GM23338 (cell line): ENCODE measurements around the gene CNST. TPM values are rescaled to one million over a fixed set of nuclear protein-coding genes. Genes with fewer than 3 reads are reported as not detected.

Source experiments
- ATAC-seq: fragments of 200-7000 bp; cut with Tn5 transposase; 3 replicates; pipeline ENCODE4 v1.9.1; 2020
- DNase-seq: peaks from one replicate; pipeline ENCODE4 v3.0.0-alpha.2; 2015; ENCODE audit warnings: low spot score
- H2AFZ ChIP-seq: fragments of 200-600 bp; sonication (generic); 2 replicates; pipeline ENCODE4 v1.8.0; 2016; ENCODE audit warnings: antibody characterized with exemption, mild to moderate bottlenecking, moderate library complexity
- H3F3A ChIP-seq: fragments of 200-600 bp; sonication (generic); replicated peaks from 2 replicates; pipeline ENCODE4 v1.8.0; 2017; ENCODE audit warnings: antibody characterized with exemption, mixed run types, low read depth
- H3K27ac ChIP-seq: fragments of 200-600 bp; sonication (generic); 2 replicates; pipeline ENCODE4 v1.6.1; 2016; ENCODE audit warnings: low read depth
- H3K27me3 ChIP-seq: fragments of 200-600 bp; sonication (generic); 2 replicates; pipeline ENCODE4 v1.8.0; 2016; ENCODE audit warnings: mild to moderate bottlenecking, mixed run types, moderate library complexity; ENCODE audit not compliant: insufficient read depth
- H3K36me3 ChIP-seq: fragments of 200-600 bp; sonication (generic); 2 replicates; pipeline ENCODE4 v1.8.0; 2016; ENCODE audit warnings: mild to moderate bottlenecking; ENCODE audit not compliant: insufficient read depth
- H3K4me1 ChIP-seq: fragments of 200-600 bp; sonication (generic); 2 replicates; pipeline ENCODE4 v1.8.0; 2016; ENCODE audit warnings: mild to moderate bottlenecking, moderate library complexity; ENCODE audit not compliant: insufficient read depth
- H3K4me2 ChIP-seq: fragments of 200-600 bp; sonication (generic); 2 replicates; pipeline ENCODE4 v1.7.1; 2017; ENCODE audit warnings: mixed run types
- H3K4me3 ChIP-seq: fragments of 200-600 bp; sonication (generic); 2 replicates; pipeline ENCODE4 v1.6.1; 2016; ENCODE audit warnings: mixed run types
- H3K79me2 ChIP-seq: fragments of 200-600 bp; sonication (generic); replicated peaks from 2 replicates; pipeline ENCODE4 v1.8.0; 2017; ENCODE audit warnings: mild to moderate bottlenecking; ENCODE audit not compliant: insufficient read depth
- H3K9me2 ChIP-seq: fragments of 200-600 bp; sonication (generic); 2 replicates; pipeline ENCODE4 v1.8.0; 2017; ENCODE audit not compliant: insufficient read depth
- H4K20me1 ChIP-seq: fragments of 200-600 bp; sonication (generic); replicated peaks from 2 replicates; pipeline ENCODE4 v1.8.0; 2017; ENCODE audit warnings: mild to moderate bottlenecking; ENCODE audit not compliant: insufficient read depth
- H3K27ac Mint-ChIP-seq: 2 replicates; pipeline ENCODE4 v1.8.0; 2020; ENCODE audit warnings: inconsistent platforms, mild to moderate bottlenecking, moderate library complexity, mixed read lengths
- H3K27me3 Mint-ChIP-seq: 3 replicates; pipeline ENCODE4 v1.8.0; 2022; ENCODE audit warnings: low read depth, mild to moderate bottlenecking, moderate library complexity, mixed read lengths, inconsistent platforms; ENCODE audit not compliant: insufficient read depth, poor library complexity
- H3K36me3 Mint-ChIP-seq: 3 replicates; pipeline ENCODE4 v1.8.0; 2021; ENCODE audit warnings: low read depth, mild to moderate bottlenecking, inconsistent platforms, moderate library complexity, mixed read lengths
- H3K4me1 Mint-ChIP-seq: 3 replicates; pipeline ENCODE4 v1.8.0; 2020; ENCODE audit warnings: mild to moderate bottlenecking, inconsistent platforms, mixed read lengths
- H3K4me3 Mint-ChIP-seq: 3 replicates; pipeline ENCODE4 v1.8.0; 2021; ENCODE audit warnings: moderate library complexity, mild to moderate bottlenecking, inconsistent platforms, mixed read lengths
- H3K9me3 Mint-ChIP-seq: 3 replicates; pipeline ENCODE4 v1.8.0; 2020; ENCODE audit warnings: moderate library complexity, mild to moderate bottlenecking, inconsistent platforms, mixed read lengths
- CREB1 ChIP-seq: fragments of 250-450 bp; sonication (Bioruptor Pico); IDR thresholded peaks from 2 replicates; pipeline ENCODE4 v1.5.0; 2020; ENCODE audit warnings: low read depth, mild to moderate bottlenecking, moderate library complexity
- EZH2 ChIP-seq: fragments of 200-600 bp; sonication (generic); IDR thresholded peaks from one replicate; pipeline ENCODE4 v1.8.0; 2017; ENCODE audit warnings: antibody characterized with exemption, mild to moderate bottlenecking, low read depth; ENCODE audit not compliant: unreplicated experiment
- EZH2phosphoT487 ChIP-seq: fragments of 200-600 bp; sonication (generic); IDR thresholded peaks from one replicate; pipeline ENCODE4 v1.8.1; 2018; ENCODE audit warnings: antibody characterized with exemption; ENCODE audit not compliant: unreplicated experiment
- JUNB ChIP-seq: IDR thresholded peaks from one replicate; pipeline ENCODE4 v1.6.1; 2016; ENCODE audit warnings: antibody characterized with exemption; ENCODE audit not compliant: unreplicated experiment
- NANOG ChIP-seq: IDR thresholded peaks from 2 replicates; pipeline ENCODE4 v1.6.1; 2016; ENCODE audit warnings: antibody characterized with exemption, borderline replicate concordance
- POLR2AphosphoS5 ChIP-seq: IDR thresholded peaks from 2 replicates; pipeline ENCODE4 v1.6.1; 2016; ENCODE audit warnings: antibody characterized with exemption, low read depth
- REST ChIP-seq: IDR thresholded peaks from one replicate; pipeline ENCODE4 v1.6.1; 2018; ENCODE audit warnings: antibody characterized with exemption; ENCODE audit not compliant: unreplicated experiment
- STAT1 ChIP-seq: IDR thresholded peaks from one replicate; pipeline ENCODE4 v1.6.1; 2016; ENCODE audit warnings: antibody characterized with exemption; ENCODE audit not compliant: unreplicated experiment
- ZNF114 ChIP-seq: fragments of 250-450 bp; sonication (Bioruptor Pico); IDR thresholded peaks from 2 replicates; pipeline ENCODE4 v1.5.0; 2020; ENCODE audit warnings: mild to moderate bottlenecking, moderate library complexity
- ZNF331 ChIP-seq: fragments of 250-450 bp; sonication (Bioruptor Pico); IDR thresholded peaks from 2 replicates; pipeline ENCODE4 v1.5.0; 2020; ENCODE audit warnings: low read depth, mild to moderate bottlenecking, moderate library complexity
- polyA plus RNA-seq: library from polyadenylated mRNA; unstranded; fragments of >200 nt; fragmentation: Nextera tagmentation; extraction: Ambion mirVana; gene quantifications from 2 replicates; pipeline ENCODE4 v1.2.1, GENCODE V29; 2016
- total RNA-seq: library from RNA; depleted of rRNA; stranded (reverse); fragments of >200 nt; shearing (Covaris generic); gene quantifications from 2 replicates; pipeline ENCODE4 v1.2.3, GENCODE V29; 2014
- TF ChIP-seq, protein P1 (sequence below), 2 experiments: fragments of 200-600 bp in 1 of 2; sonication (generic) in 1 of 2; conservative IDR thresholded peaks; 2 replicates each; pipeline versions ENCODE4 v1.5.1 to v1.6.1; 2016 to 2017; ENCODE audit warnings: antibody characterized with exemption in 2 of 2, low read depth in 2 of 2, mild to moderate bottlenecking in 2 of 2, moderate library complexity in 1 of 2
- TF ChIP-seq, protein P2 (sequence below): fragments of 250-450 bp; sonication (Bioruptor Pico); IDR thresholded peaks from 2 replicates; pipeline ENCODE4 v1.5.0; 2020; ENCODE audit warnings: mild to moderate bottlenecking, moderate library complexity
- TF ChIP-seq, protein P3 (sequence below): IDR thresholded peaks from 2 replicates; pipeline ENCODE4 v1.6.1; 2016; ENCODE audit warnings: antibody characterized with exemption

Gene CNST
- total and polyA plus RNA-seq, 2 experiments from 2014 or later = 8.1 to 17.6 TPM

DNA sequence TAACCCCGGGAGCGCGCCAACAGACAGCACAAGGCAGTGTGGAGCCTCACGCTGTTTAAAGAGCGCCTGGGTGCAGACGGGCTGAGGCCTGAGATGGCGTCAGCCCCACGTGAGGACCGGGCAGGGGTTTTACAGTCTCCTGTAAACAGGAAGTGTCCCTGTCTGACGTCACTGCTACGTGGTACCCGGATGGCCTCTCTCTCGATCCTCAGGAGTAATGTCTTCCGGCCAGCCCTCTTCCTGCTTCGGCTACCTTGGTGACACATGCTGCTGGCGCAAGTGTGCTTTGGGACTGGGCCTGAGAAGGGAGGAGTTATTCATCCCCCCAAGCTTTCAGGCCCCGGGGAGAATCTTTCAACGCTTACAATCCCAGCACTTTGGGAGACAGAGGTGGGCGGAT lies 41.2 kb downstream of the CNST start:
- Mint-ChIP-seq H3K27me3 (peaks cover 8% of the 10 kb centered on the region), H3K36me3 (no peaks in the 10 kb centered on the region)

More for the DNA sequence above, 41.2 kb downstream of the CNST start:
- H3K27ac ChIP-seq = no peak overlapping the region
- DNase-seq (peak; percentile 7), ATAC-seq (no peak)
- H3K4me1 ChIP-seq = peaks cover 7% of the 10 kb centered on the region; the same call in 1 of the 2 replicates
- H3K36me3 ChIP-seq = no peaks in the 10 kb centered on the region
- H2AFZ ChIP-seq = no peak overlapping the region
- Mint-ChIP-seq H3K4me3 (no peak overlapping the region), H3K27ac (no peak overlapping the region), H3K4me1 (peaks cover 24% of the 10 kb centered on the region), H3K9me3 (no peaks in the 10 kb centered on the region)
- no peak overlapping the region for H3K4me2 ChIP-seq
- H3K9me2 ChIP-seq = no peaks in the 10 kb centered on the region
- peaks cover 52% of the 10 kb centered on the region for H3K79me2 ChIP-seq
- no peak overlapping the region for H3K4me3 ChIP-seq
- TF ChIP-seq ZNF331 (CRISPR knock-in tag) = no peak
- no peak for TF ChIP-seq POLR2AphosphoS5
- no peak for TF ChIP-seq EZH2phosphoT487
- TF ChIP-seq ZNF114 (CRISPR knock-in tag) = no peak
- TF ChIP-seq CREB1 = no peak
- TF ChIP-seq EZH2 = no peak
- TF ChIP-seq, protein P1, sequence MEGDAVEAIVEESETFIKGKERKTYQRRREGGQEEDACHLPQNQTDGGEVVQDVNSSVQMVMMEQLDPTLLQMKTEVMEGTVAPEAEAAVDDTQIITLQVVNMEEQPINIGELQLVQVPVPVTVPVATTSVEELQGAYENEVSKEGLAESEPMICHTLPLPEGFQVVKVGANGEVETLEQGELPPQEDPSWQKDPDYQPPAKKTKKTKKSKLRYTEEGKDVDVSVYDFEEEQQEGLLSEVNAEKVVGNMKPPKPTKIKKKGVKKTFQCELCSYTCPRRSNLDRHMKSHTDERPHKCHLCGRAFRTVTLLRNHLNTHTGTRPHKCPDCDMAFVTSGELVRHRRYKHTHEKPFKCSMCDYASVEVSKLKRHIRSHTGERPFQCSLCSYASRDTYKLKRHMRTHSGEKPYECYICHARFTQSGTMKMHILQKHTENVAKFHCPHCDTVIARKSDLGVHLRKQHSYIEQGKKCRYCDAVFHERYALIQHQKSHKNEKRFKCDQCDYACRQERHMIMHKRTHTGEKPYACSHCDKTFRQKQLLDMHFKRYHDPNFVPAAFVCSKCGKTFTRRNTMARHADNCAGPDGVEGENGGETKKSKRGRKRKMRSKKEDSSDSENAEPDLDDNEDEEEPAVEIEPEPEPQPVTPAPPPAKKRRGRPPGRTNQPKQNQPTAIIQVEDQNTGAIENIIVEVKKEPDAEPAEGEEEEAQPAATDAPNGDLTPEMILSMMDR (conservative IDR thresholded peaks at IDR 0.05; ENCODE audit: low read depth in 2 of 2) = no peak
- TF ChIP-seq STAT1 = no peak
- TF ChIP-seq, protein P2, sequence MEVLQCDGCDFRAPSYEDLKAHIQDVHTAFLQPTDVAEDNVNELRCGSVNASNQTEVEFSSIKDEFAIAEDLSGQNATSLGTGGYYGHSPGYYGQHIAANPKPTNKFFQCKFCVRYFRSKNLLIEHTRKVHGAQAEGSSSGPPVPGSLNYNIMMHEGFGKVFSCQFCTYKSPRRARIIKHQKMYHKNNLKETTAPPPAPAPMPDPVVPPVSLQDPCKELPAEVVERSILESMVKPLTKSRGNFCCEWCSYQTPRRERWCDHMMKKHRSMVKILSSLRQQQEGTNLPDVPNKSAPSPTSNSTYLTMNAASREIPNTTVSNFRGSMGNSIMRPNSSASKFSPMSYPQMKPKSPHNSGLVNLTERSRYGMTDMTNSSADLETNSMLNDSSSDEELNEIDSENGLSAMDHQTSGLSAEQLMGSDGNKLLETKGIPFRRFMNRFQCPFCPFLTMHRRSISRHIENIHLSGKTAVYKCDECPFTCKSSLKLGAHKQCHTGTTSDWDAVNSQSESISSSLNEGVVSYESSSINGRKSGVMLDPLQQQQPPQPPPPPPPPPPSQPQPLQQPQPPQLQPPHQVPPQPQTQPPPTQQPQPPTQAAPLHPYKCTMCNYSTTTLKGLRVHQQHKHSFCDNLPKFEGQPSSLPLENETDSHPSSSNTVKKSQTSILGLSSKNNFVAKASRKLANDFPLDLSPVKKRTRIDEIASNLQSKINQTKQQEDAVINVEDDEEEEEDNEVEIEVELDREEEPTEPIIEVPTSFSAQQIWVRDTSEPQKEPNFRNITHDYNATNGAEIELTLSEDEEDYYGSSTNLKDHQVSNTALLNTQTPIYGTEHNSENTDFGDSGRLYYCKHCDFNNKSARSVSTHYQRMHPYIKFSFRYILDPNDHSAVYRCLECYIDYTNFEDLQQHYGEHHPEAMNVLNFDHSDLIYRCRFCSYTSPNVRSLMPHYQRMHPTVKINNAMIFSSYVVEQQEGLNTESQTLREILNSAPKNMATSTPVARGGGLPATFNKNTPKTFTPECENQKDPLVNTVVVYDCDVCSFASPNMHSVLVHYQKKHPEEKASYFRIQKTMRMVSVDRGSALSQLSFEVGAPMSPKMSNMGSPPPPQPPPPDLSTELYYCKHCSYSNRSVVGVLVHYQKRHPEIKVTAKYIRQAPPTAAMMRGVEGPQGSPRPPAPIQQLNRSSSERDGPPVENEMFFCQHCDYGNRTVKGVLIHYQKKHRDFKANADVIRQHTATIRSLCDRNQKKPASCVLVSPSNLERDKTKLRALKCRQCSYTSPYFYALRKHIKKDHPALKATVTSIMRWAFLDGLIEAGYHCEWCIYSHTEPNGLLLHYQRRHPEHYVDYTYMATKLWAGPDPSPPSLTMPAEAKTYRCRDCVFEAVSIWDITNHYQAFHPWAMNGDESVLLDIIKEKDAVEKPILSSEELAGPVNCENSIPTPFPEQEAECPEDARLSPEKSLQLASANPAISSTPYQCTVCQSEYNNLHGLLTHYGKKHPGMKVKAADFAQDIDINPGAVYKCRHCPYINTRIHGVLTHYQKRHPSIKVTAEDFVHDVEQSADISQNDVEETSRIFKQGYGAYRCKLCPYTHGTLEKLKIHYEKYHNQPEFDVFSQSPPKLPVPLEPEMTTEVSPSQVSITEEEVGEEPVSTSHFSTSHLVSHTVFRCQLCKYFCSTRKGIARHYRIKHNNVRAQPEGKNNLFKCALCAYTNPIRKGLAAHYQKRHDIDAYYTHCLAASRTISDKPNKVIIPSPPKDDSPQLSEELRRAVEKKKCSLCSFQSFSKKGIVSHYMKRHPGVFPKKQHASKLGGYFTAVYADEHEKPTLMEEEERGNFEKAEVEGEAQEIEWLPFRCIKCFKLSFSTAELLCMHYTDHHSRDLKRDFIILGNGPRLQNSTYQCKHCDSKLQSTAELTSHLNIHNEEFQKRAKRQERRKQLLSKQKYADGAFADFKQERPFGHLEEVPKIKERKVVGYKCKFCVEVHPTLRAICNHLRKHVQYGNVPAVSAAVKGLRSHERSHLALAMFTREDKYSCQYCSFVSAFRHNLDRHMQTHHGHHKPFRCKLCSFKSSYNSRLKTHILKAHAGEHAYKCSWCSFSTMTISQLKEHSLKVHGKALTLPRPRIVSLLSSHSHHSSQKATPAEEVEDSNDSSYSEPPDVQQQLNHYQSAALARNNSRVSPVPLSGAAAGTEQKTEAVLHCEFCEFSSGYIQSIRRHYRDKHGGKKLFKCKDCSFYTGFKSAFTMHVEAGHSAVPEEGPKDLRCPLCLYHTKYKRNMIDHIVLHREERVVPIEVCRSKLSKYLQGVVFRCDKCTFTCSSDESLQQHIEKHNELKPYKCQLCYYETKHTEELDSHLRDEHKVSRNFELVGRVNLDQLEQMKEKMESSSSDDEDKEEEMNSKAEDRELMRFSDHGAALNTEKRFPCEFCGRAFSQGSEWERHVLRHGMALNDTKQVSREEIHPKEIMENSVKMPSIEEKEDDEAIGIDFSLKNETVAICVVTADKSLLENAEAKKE (CRISPR knock-in tag) = no peak
- TF ChIP-seq JUNB = no peak
- TF ChIP-seq NANOG = no peak
- TF ChIP-seq REST = no peak
- TF ChIP-seq, protein P3, sequence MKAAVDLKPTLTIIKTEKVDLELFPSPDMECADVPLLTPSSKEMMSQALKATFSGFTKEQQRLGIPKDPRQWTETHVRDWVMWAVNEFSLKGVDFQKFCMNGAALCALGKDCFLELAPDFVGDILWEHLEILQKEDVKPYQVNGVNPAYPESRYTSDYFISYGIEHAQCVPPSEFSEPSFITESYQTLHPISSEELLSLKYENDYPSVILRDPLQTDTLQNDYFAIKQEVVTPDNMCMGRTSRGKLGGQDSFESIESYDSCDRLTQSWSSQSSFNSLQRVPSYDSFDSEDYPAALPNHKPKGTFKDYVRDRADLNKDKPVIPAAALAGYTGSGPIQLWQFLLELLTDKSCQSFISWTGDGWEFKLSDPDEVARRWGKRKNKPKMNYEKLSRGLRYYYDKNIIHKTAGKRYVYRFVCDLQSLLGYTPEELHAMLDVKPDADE = no peak
- no peaks in the 10 kb centered on the region for H3F3A ChIP-seq
- no peaks in the 10 kb centered on the region for H3K27me3 ChIP-seq
- no peaks in the 10 kb centered on the region; the same call in 1 of the 2 replicates for H4K20me1 ChIP-seq
